NCI-H2107 (cell line): ENCODE results near the gene PPFIBP2.

Experiments
- DNase-seq: peaks from one replicate; lab custom pipeline; 2025; lab: John Stamatoyannopoulos, UW

Gene PPFIBP2

GRCh38 chr11:7552666-7553065 is 38.9 kb downstream of the PPFIBP2 start:
- DNase-seq = no peak

- DNase-seq = no peak
Observed at GRCh38 chr11:7555052-7555699, 41.4 kb downstream of the PPFIBP2 start.

GRCh38 chr11:7558046-7558445 is 44.2 kb downstream of the PPFIBP2 start:
- DNase-seq = no peak

GRCh38 chr11:7559398-7560283 is 45.8 kb downstream of the PPFIBP2 start:
- no peak for DNase-seq

- no peak for DNase-seq
Observed at GRCh38 chr11:7561562-7561961, 47.8 kb downstream of the PPFIBP2 start.

GRCh38 chr11:7563281-7563680 is 49.5 kb downstream of the PPFIBP2 start:
- DNase-seq = no peak

- DNase-seq = no peak
Observed at GRCh38 chr11:7564803-7565202, 51.0 kb downstream of the PPFIBP2 start.

GRCh38 chr11:7567311-7567710 is 53.5 kb downstream of the PPFIBP2 start:
- DNase-seq = no peak

- DNase-seq = no peak
Observed at GRCh38 chr11:7569044-7569443, 55.2 kb downstream of the PPFIBP2 start.

GRCh38 chr11:7570241-7570640 is 56.4 kb downstream of the PPFIBP2 start:
- no peak for DNase-seq

GRCh38 chr11:7570938-7571521 is 57.2 kb downstream of the PPFIBP2 start:
- DNase-seq = no peak

GRCh38 chr11:7571640-7572000 is 57.8 kb downstream of the PPFIBP2 start:
- DNase-seq = peak; percentile 67

GRCh38 chr11:7572001-7572712 is 58.4 kb downstream of the PPFIBP2 start:
- no peak for DNase-seq

- DNase-seq = no peak
Observed at GRCh38 chr11:7573193-7573557, 59.4 kb downstream of the PPFIBP2 start.

- DNase-seq = no peak
Observed at GRCh38 chr11:7573558-7574296, 59.9 kb downstream of the PPFIBP2 start.

GRCh38 chr11:7574491-7575130 is 60.8 kb downstream of the PPFIBP2 start:
- DNase-seq = no peak

GRCh38 chr11:7575841-7576725 is 62.3 kb downstream of the PPFIBP2 start:
- DNase-seq = no peak

- no peak for DNase-seq
Observed at GRCh38 chr11:7576726-7577290, 63.0 kb downstream of the PPFIBP2 start.

- no peak for DNase-seq
Observed at GRCh38 chr11:7577291-7578190, 63.7 kb downstream of the PPFIBP2 start.
